GM21619 (cell line): ENCODE measurements around the gene PRRX2.
"Not testable (repeated sequence)": the region's sequence is repeated elsewhere in the genome, so short reads cannot be mapped to it uniquely, and the experiment has no call there.

ENCODE experiments used
- ATAC-seq: cut with Tn5 transposase; IDR thresholded peaks from one replicate; pipeline ENCODE4 v1.9.1; 2021; ENCODE audit not compliant: unreplicated experiment

Gene PRRX2

GRCh38 chr9:129752900-129753729 is 87.7 kb downstream of the PRRX2 start, which contains the start of gene PTGES:
Gene PTGES, minus strand, starts transcription at chr9:129753042. Its CDS starts 30 bp downstream, at chr9:129753012.
- no peak for ATAC-seq

GRCh38 chr9:129755151-129755550 is 89.7 kb downstream of the PRRX2 start:
- no peak for ATAC-seq

- no peak for ATAC-seq
Observed at GRCh38 chr9:129756191-129756590, 90.7 kb downstream of the PRRX2 start.

DNA sequence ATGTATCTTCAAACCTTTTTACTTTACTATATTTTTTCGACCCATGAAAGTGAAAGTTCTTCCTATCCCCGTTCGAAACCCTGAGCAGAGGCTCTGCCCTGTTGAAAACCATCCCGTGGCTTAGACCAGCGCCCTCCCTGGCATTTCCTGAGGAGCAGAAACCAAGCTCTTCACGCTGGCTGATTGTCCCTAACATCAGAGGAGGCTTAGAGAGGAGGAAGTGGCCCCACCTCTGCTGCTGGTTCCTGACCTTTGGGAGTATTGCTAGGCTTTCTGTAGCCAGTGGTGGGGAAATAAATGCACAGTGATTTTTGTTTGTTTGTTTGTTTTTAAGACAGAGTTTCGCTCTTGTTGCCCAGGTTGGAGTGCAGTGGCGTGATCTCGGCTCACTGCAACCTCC is 91.6 kb downstream of the PRRX2 start:
- no peak for ATAC-seq

GRCh38 chr9:129759319-129759718 is 93.9 kb downstream of the PRRX2 start:
- no peak for ATAC-seq

GRCh38 chr9:129759804-129760502 is 94.5 kb downstream of the PRRX2 start:
- ATAC-seq: no peak

DNA sequence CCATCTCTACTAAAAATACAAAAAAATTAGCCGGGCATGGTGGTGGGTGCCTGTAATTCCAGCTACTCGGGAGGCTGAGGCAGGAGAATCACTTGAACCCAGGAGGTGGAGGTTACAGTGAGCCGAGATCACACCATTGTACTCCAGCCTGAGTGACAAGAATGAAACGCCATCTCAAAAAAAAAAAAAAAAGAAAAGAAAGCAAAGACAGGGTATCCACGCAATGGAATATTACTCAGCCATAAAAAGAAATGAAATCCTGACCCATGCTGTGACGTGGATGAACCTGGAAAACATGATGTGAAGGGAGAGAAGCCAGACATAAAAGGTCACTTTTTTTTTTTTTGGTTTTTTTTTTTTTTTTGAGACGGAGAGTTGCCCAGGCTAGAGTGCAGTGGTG is 95.3 kb downstream of the PRRX2 start:
- ATAC-seq: not testable (repeated sequence)

DNA sequence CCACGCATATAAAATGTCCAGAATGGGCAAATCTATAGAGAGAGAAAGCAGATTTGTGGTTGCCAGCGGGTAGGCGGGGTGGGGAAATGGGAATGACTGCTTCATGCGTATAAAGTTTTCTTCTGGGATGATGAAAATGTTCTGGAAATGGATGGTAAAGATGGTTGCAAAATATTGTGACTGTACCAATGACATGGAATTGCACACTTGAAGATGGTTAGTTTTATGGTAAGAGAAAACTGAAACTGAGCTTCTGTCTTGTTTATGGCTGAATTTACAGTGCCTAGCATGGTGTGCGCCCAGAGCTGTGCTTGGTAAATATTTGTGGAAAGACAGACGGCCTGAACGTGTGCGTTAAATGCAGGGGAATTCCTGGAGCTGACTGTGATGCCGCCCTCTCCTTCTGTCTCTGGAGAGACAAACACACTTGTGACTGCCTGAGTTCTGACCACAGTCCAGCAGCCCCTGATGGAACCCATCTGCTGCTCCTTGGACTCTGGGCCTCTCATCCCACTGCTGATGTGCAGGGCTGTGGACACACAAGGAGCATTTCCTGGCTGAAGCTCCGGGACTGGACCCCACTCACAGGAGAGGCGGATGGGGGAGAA is 96.0 kb downstream of the PRRX2 start:
- no peak for ATAC-seq

GRCh38 chr9:129761901-129762369 is 96.5 kb downstream of the PRRX2 start:
- ATAC-seq: no peak

GRCh38 chr9:129762370-129762984 is 97.0 kb downstream of the PRRX2 start:
- ATAC-seq: not testable (repeated sequence)

GRCh38 chr9:129762985-129763926 is 97.8 kb downstream of the PRRX2 start:
- ATAC-seq: no peak

GRCh38 chr9:129765764-129766317 is 100.4 kb downstream of the PRRX2 start:
- ATAC-seq: no peak

- no peak for ATAC-seq
Observed at GRCh38 chr9:129768486-129768885, 103.0 kb downstream of the PRRX2 start.

GRCh38 chr9:129769669-129770068 is 104.2 kb downstream of the PRRX2 start:
- no peak for ATAC-seq

DNA sequence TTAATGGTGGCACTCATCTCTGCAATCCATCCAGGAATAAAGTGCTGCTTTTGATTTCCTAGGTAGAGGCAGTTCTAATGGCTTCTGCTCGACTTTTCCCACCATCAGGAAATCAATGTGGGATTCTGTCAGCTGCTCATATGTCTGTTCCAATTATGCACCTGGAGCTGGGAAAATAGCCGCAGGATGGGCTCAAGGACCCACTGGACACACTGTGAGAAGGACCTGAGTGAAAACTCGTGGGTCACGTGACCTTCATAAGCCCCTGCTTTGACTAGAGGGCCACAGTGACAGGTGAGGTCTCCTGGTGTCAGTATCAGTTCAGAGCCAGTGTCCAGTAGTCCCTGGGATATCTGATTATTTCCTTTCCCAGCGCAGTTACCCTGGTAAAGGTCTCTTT is 105.3 kb downstream of the PRRX2 start:
- no peak for ATAC-seq
